Amniotic epithelial cell (primary cell): ENCODE data around the gene RUBCN.
A peak's percentile ranks its signal among the peaks of the same experiment; 100 is the strongest.

Experiments used
- DNase-seq: peaks from one replicate; pipeline ENCODE4 v3.0.0-alpha.2; 2010; ENCODE audit warnings: low read depth

The RUBCN gene

GRCh38 chr3:197736491-197737318, at the start of gene RUBCN:
Gene RUBCN (minus strand): TSS chr3:197736904. CDS start chr3:197736719, 185 bp downstream.
- peak; percentile 90 for DNase-seq

GRCh38 chr3:197784019-197784585, 47.4 kb upstream of the RUBCN start:
- no peak for DNase-seq

GRCh38 chr3:197782230-197782629, 45.5 kb upstream of the RUBCN start:
- no peak for DNase-seq

- DNase-seq: no peak
Measured at GRCh38 chr3:197775317-197775716, 38.6 kb upstream of the RUBCN start.

GRCh38 chr3:197761784-197762183, 25.1 kb upstream of the RUBCN start:
- no peak for DNase-seq

GRCh38 chr3:197758512-197758911, 21.8 kb upstream of the RUBCN start:
- no peak for DNase-seq

GRCh38 chr3:197756704-197757103, 20.0 kb upstream of the RUBCN start:
- DNase-seq: no peak

GRCh38 chr3:197753263-197753662, 16.6 kb upstream of the RUBCN start:
- no peak for DNase-seq

GRCh38 chr3:197752107-197752506, 15.4 kb upstream of the RUBCN start:
- no peak for DNase-seq

GRCh38 chr3:197750858-197751737, 14.4 kb upstream of the RUBCN start:
- no peak for DNase-seq

GRCh38 chr3:197750396-197750831, 13.7 kb upstream of the RUBCN start:
- peak; percentile 66 for DNase-seq

GRCh38 chr3:197749601-197750395, 13.1 kb upstream of the RUBCN start, which contains the start of gene FYTTD1:
Gene FYTTD1 (plus strand): TSS chr3:197749883. CDS start chr3:197749972, 89 bp downstream.
- peak; percentile 76 for DNase-seq

GRCh38 chr3:197749315-197749600, 12.6 kb upstream of the RUBCN start:
- no peak for DNase-seq

GRCh38 chr3:197748597-197749314, 12.1 kb upstream of the RUBCN start:
- no peak for DNase-seq

GRCh38 chr3:197746801-197747237, 10.1 kb upstream of the RUBCN start:
- no peak for DNase-seq

- no peak for DNase-seq
Measured at GRCh38 chr3:197746209-197746608, 9.5 kb upstream of the RUBCN start.

- DNase-seq: no peak
Measured at GRCh38 chr3:197742787-197743186, 6.1 kb upstream of the RUBCN start.

- DNase-seq: no peak
Measured at GRCh38 chr3:197737749-197738462, 1.2 kb upstream of the RUBCN start.

GRCh38 chr3:197737319-197737649, 580 bp upstream of the RUBCN start:
- no peak for DNase-seq

GRCh38 chr3:197736010-197736490, 654 bp downstream of the RUBCN start:
- no peak for DNase-seq
